ENCODE results near the gene KCTD14. TPM values are rescaled to one million over a fixed set of nuclear protein-coding genes. Genes with fewer than 3 reads are reported as not detected.

Gene KCTD14
- total RNA-seq, result 0.89 TPM
- polyA plus RNA-seq (ENCODE audit: insufficient read depth in 1 of 8, insufficient read length in 8 of 8, low replicate concordance in 1 of 8), result 1 to 10 TPM in 7 of 8 donors, under 1 TPM in 1; 0.99 to 2.0 (median 1.7) TPM
- long read RNA-seq, donor 1, result 0 reads
- long read RNA-seq, donor 2, result 0 reads
- long read RNA-seq, donor 3, result 0 reads
- long read RNA-seq, donor 4, result 0 reads
- long read RNA-seq, donor 5, partial matches to known transcripts, result 0 of 2 reads
- long read RNA-seq, donor 5, other reads (novel, unspliced or antisense), result 0 of 2 reads
- long read RNA-seq, donor 6, partial matches to known transcripts, result 0 of 1 reads
- long read RNA-seq, donor 6, other reads (novel, unspliced or antisense), result 0 of 1 reads
- long read RNA-seq, donor 7, partial matches to known transcripts, result 0 of 2 reads
- long read RNA-seq, donor 7, other reads (novel, unspliced or antisense), result 0 of 2 reads
- long read RNA-seq, donor 8, result 0 reads
- long read RNA-seq, donor 9, result 0 reads
- long read RNA-seq, donor 10, result 0 reads
- long read RNA-seq, donor 11, result 0 reads

GRCh38 chr11:78022397-78023396 is at the start of gene KCTD14:
KCTD14 (minus strand) TSS chr11:78023276; CDS start chr11:78023249, 27 bp downstream.
- H3K9me3 ChIP-seq (replicated peaks; ENCODE audit: control insufficient read depth, low read depth, low read length), result no peaks in the 10 kb centered on the region
- H3K27ac ChIP-seq (ENCODE audit: low read length), result no peak within 1 kb of the TSS
- WGBS (ENCODE audit: insufficient coverage), result 8% methylated on average over 35 of the region's 37 CpGs
- H3K4me3 ChIP-seq (ENCODE audit: low read length), result peak within 1 kb of the TSS; percentile 42
- H3K36me3 ChIP-seq (ENCODE audit: control insufficient read depth, insufficient read depth, low read length), result no peaks in the 10 kb centered on the region
- H3K4me1 ChIP-seq (ENCODE audit: control insufficient read depth, insufficient read depth, low read length), result peaks cover 3% of the 10 kb centered on the region
- no peaks in the 10 kb centered on the region for H3K27me3 ChIP-seq (ENCODE audit: control insufficient read depth, insufficient read depth, low read length)
- DNase-seq, result peak; percentile 35

GRCh38 chr11:78072455-78072854 is 49.4 kb upstream of the KCTD14 start:
- no peak for DNase-seq
- Histone ChIP-seq H3K4me3 (ENCODE audit: low read length) (no peak overlapping the region), H3K4me1 (ENCODE audit: control insufficient read depth, insufficient read depth, low read length) (peaks cover 3% of the 10 kb centered on the region), H3K27me3 (ENCODE audit: control insufficient read depth, insufficient read depth, low read length) (no peaks in the 10 kb centered on the region), H3K36me3 (ENCODE audit: control insufficient read depth, insufficient read depth, low read length) (peaks cover 32% of the 10 kb centered on the region), H3K9me3 (replicated peaks; ENCODE audit: control insufficient read depth, low read depth, low read length) (no peaks in the 10 kb centered on the region), H3K27ac (ENCODE audit: low read length) (no peak overlapping the region)
- 95% methylated on average over 3 of the region's 4 CpGs for WGBS (ENCODE audit: insufficient coverage)

- H3K4me1 ChIP-seq (ENCODE audit: control insufficient read depth, insufficient read depth, low read length), result no peaks in the 10 kb centered on the region
- no peak for DNase-seq
- no peak overlapping the region for H3K27ac ChIP-seq (ENCODE audit: low read length)
- no peaks in the 10 kb centered on the region for H3K27me3 ChIP-seq (ENCODE audit: control insufficient read depth, insufficient read depth, low read length)
- no peaks in the 10 kb centered on the region for H3K9me3 ChIP-seq (replicated peaks; ENCODE audit: control insufficient read depth, low read depth, low read length)
- peaks cover 35% of the 10 kb centered on the region for H3K36me3 ChIP-seq (ENCODE audit: control insufficient read depth, insufficient read depth, low read length)
- no CpG with 5 or more reads among the region's 3 CpGs for WGBS (ENCODE audit: insufficient coverage)
- no peak overlapping the region for H3K4me3 ChIP-seq (ENCODE audit: low read length)
Observed at GRCh38 chr11:78071717-78072116, 48.6 kb upstream of the KCTD14 start.

- Histone ChIP-seq H3K4me3 (ENCODE audit: low read length) (no peak overlapping the region), H3K4me1 (ENCODE audit: control insufficient read depth, insufficient read depth, low read length) (peaks cover 2% of the 10 kb centered on the region), H3K9me3 (replicated peaks; ENCODE audit: control insufficient read depth, low read depth, low read length) (no peaks in the 10 kb centered on the region), H3K36me3 (ENCODE audit: control insufficient read depth, insufficient read depth, low read length) (peaks cover 35% of the 10 kb centered on the region), H3K27ac (ENCODE audit: low read length) (no peak overlapping the region), H3K27me3 (ENCODE audit: control insufficient read depth, insufficient read depth, low read length) (no peaks in the 10 kb centered on the region)
- 73% methylated on average over 1 of the region's 2 CpGs for WGBS (ENCODE audit: insufficient coverage)
- DNase-seq, result peak; percentile 34
Observed at GRCh38 chr11:78070621-78071020, 47.5 kb upstream of the KCTD14 start.

GRCh38 chr11:78069465-78069864 is 46.4 kb upstream of the KCTD14 start:
- no peaks in the 10 kb centered on the region for H3K9me3 ChIP-seq (replicated peaks; ENCODE audit: control insufficient read depth, low read depth, low read length)
- H3K27me3 ChIP-seq (ENCODE audit: control insufficient read depth, insufficient read depth, low read length), result no peaks in the 10 kb centered on the region
- H3K4me1 ChIP-seq (ENCODE audit: control insufficient read depth, insufficient read depth, low read length), result peaks cover 9% of the 10 kb centered on the region
- DNase-seq, result peak; percentile 54
- H3K4me3 ChIP-seq (ENCODE audit: low read length), result no peak overlapping the region
- H3K27ac ChIP-seq (ENCODE audit: low read length), result no peak overlapping the region
- peaks cover 35% of the 10 kb centered on the region for H3K36me3 ChIP-seq (ENCODE audit: control insufficient read depth, insufficient read depth, low read length)
- 100% methylated on average over 1 of the region's 2 CpGs for WGBS (ENCODE audit: insufficient coverage)

GRCh38 chr11:78067704-78068103 is 44.6 kb upstream of the KCTD14 start:
- H3K36me3 ChIP-seq (ENCODE audit: control insufficient read depth, insufficient read depth, low read length), result peaks cover 35% of the 10 kb centered on the region
- no peaks in the 10 kb centered on the region for H3K27me3 ChIP-seq (ENCODE audit: control insufficient read depth, insufficient read depth, low read length)
- H3K4me3 ChIP-seq (ENCODE audit: low read length), result no peak overlapping the region
- no peak for DNase-seq
- no CpG with 5 or more reads among the region's 4 CpGs for WGBS (ENCODE audit: insufficient coverage)
- no peaks in the 10 kb centered on the region for H3K9me3 ChIP-seq (replicated peaks; ENCODE audit: control insufficient read depth, low read depth, low read length)
- no peak overlapping the region for H3K27ac ChIP-seq (ENCODE audit: low read length)
- H3K4me1 ChIP-seq (ENCODE audit: control insufficient read depth, insufficient read depth, low read length), result peaks cover 22% of the 10 kb centered on the region

GRCh38 chr11:78066471-78066870 is 43.4 kb upstream of the KCTD14 start:
- Histone ChIP-seq H3K4me1 (ENCODE audit: control insufficient read depth, insufficient read depth, low read length) (peaks cover 28% of the 10 kb centered on the region), H3K27ac (ENCODE audit: low read length) (no peak overlapping the region), H3K9me3 (replicated peaks; ENCODE audit: control insufficient read depth, low read depth, low read length) (no peaks in the 10 kb centered on the region), H3K4me3 (ENCODE audit: low read length) (no peak overlapping the region), H3K27me3 (ENCODE audit: control insufficient read depth, insufficient read depth, low read length) (no peaks in the 10 kb centered on the region), H3K36me3 (ENCODE audit: control insufficient read depth, insufficient read depth, low read length) (peaks cover 25% of the 10 kb centered on the region)
- no CpG with 5 or more reads among the region's 2 CpGs for WGBS (ENCODE audit: insufficient coverage)
- no peak for DNase-seq

- no peak overlapping the region for H3K27ac ChIP-seq (ENCODE audit: low read length)
- WGBS (ENCODE audit: insufficient coverage), result 83% methylated on average over 1 of the region's 2 CpGs
- H3K4me1 ChIP-seq (ENCODE audit: control insufficient read depth, insufficient read depth, low read length), result peaks cover 34% of the 10 kb centered on the region
- H3K27me3 ChIP-seq (ENCODE audit: control insufficient read depth, insufficient read depth, low read length), result no peaks in the 10 kb centered on the region
- H3K4me3 ChIP-seq (ENCODE audit: low read length), result no peak overlapping the region
- no peak for DNase-seq
- H3K36me3 ChIP-seq (ENCODE audit: control insufficient read depth, insufficient read depth, low read length), result peaks cover 17% of the 10 kb centered on the region
- no peaks in the 10 kb centered on the region for H3K9me3 ChIP-seq (replicated peaks; ENCODE audit: control insufficient read depth, low read depth, low read length)
Observed at GRCh38 chr11:78065203-78065602, 42.1 kb upstream of the KCTD14 start.

GRCh38 chr11:78063440-78064181 is 40.5 kb upstream of the KCTD14 start, which contains the start of gene THRSP:
THRSP (plus strand) TSS chr11:78063861; CDS start chr11:78063882, 21 bp downstream.
- Histone ChIP-seq H3K9me3 (replicated peaks; ENCODE audit: control insufficient read depth, low read depth, low read length) (no peaks in the 10 kb centered on the region), H3K36me3 (ENCODE audit: control insufficient read depth, insufficient read depth, low read length) (peaks cover 7% of the 10 kb centered on the region), H3K27me3 (ENCODE audit: control insufficient read depth, insufficient read depth, low read length) (no peaks in the 10 kb centered on the region), H3K4me3 (ENCODE audit: low read length) (no peak within 1 kb of the TSS), H3K4me1 (ENCODE audit: control insufficient read depth, insufficient read depth, low read length) (peaks cover 34% of the 10 kb centered on the region), H3K27ac (ENCODE audit: low read length) (no peak within 1 kb of the TSS)
- no peak for DNase-seq
- 93% methylated on average over 10 of the region's 14 CpGs for WGBS (ENCODE audit: insufficient coverage)

All from muscle of leg (tissue), 16 donors.